SU-DHL-6 (cell line): ENCODE measurements around the gene POLR3G.

Experiments
- H2AFZ ChIP-seq: fragments of 200-600 bp; sonication (generic); 2 replicates; pipeline ENCODE4 v1.6.1; 2014; ENCODE audit warnings: low read depth, mild to moderate bottlenecking, moderate library complexity, mixed read lengths, antibody characterized with exemption, low read length; ENCODE audit not compliant: severe bottlenecking
- H3F3A ChIP-seq: fragments of 200-600 bp; shearing (Covaris generic); 2 replicates; pipeline ENCODE4 v1.6.0; 2016; ENCODE audit warnings: antibody characterized with exemption, mild to moderate bottlenecking; ENCODE audit not compliant: insufficient read depth
- H3K27ac ChIP-seq: fragments of 200-600 bp; sonication (generic); 2 replicates; pipeline ENCODE4 v1.5.1; 2016; ENCODE audit warnings: low read depth, mild to moderate bottlenecking, low read length, moderate library complexity, mixed read lengths
- H3K27me3 ChIP-seq: fragments of 200-600 bp; sonication (generic), shearing (Covaris generic); 2 replicates; pipeline ENCODE4 v1.6.0; 2014; ENCODE audit warnings: mild to moderate bottlenecking, low read length
- H3K36me3 ChIP-seq: fragments of 200-600 bp; sonication (generic); 2 replicates; pipeline ENCODE4 v1.6.1; 2014; ENCODE audit warnings: mild to moderate bottlenecking, low read length, mixed read lengths
- H3K4me2 ChIP-seq: fragments of 300-600, 200-600 bp; shearing (Covaris generic), sonication (generic); 2 replicates; pipeline ENCODE4 v1.6.0; 2014; ENCODE audit warnings: low read length, low read depth, mild to moderate bottlenecking; ENCODE audit not compliant: poor library complexity, severe bottlenecking
- H3K4me3 ChIP-seq: fragments of 200-600 bp; sonication (generic); 2 replicates; pipeline ENCODE4 v1.5.1; 2014; ENCODE audit warnings: antibody characterized with exemption, low read length, mild to moderate bottlenecking, mixed read lengths; ENCODE audit not compliant: insufficient read depth, poor library complexity, severe bottlenecking
- H3K79me2 ChIP-seq: fragments of 200-600 bp; sonication (generic); 2 replicates; pipeline ENCODE4 v1.6.1; 2014; ENCODE audit warnings: mild to moderate bottlenecking, low read length, moderate library complexity; ENCODE audit not compliant: insufficient read depth
- H3K9ac ChIP-seq: fragments of 200-600 bp; sonication (generic); 2 replicates; pipeline ENCODE4 v1.7.0; 2014; ENCODE audit warnings: mild to moderate bottlenecking, low read length
- H3K9me2 ChIP-seq: fragments of 200-600 bp; sonication (generic); replicated peaks from 2 replicates; pipeline ENCODE4 v1.6.1; 2014; ENCODE audit warnings: low read length; ENCODE audit not compliant: insufficient read depth
- H3K9me3 ChIP-seq: fragments of 200-600 bp; sonication (generic); 2 replicates; pipeline ENCODE4 v1.6.1; 2014; ENCODE audit warnings: low read length, mixed read lengths; ENCODE audit not compliant: insufficient read depth
- H4K20me1 ChIP-seq: fragments of 200-600 bp; sonication (generic); 2 replicates; pipeline ENCODE4 v1.6.1; 2014; ENCODE audit warnings: low read depth, mild to moderate bottlenecking, antibody characterized with exemption, low read length, moderate library complexity, mixed read lengths
- EZH2phosphoT487 ChIP-seq: fragments of 200-600 bp; sonication (generic), shearing (Covaris generic); conservative IDR thresholded peaks from 2 replicates; pipeline ENCODE4 v1.6.1; 2018; ENCODE audit warnings: mild to moderate bottlenecking, antibody characterized with exemption, low read length, moderate library complexity, mixed read lengths
- TF ChIP-seq, protein P1 (sequence below): fragments of 200-600 bp; sonication (generic); IDR thresholded peaks from one replicate; pipeline ENCODE4 v1.5.1; 2017; ENCODE audit warnings: antibody characterized with exemption, mild to moderate bottlenecking, low read length, moderate library complexity; ENCODE audit not compliant: insufficient read depth, poor library complexity, severe bottlenecking

The POLR3G gene

DNA sequence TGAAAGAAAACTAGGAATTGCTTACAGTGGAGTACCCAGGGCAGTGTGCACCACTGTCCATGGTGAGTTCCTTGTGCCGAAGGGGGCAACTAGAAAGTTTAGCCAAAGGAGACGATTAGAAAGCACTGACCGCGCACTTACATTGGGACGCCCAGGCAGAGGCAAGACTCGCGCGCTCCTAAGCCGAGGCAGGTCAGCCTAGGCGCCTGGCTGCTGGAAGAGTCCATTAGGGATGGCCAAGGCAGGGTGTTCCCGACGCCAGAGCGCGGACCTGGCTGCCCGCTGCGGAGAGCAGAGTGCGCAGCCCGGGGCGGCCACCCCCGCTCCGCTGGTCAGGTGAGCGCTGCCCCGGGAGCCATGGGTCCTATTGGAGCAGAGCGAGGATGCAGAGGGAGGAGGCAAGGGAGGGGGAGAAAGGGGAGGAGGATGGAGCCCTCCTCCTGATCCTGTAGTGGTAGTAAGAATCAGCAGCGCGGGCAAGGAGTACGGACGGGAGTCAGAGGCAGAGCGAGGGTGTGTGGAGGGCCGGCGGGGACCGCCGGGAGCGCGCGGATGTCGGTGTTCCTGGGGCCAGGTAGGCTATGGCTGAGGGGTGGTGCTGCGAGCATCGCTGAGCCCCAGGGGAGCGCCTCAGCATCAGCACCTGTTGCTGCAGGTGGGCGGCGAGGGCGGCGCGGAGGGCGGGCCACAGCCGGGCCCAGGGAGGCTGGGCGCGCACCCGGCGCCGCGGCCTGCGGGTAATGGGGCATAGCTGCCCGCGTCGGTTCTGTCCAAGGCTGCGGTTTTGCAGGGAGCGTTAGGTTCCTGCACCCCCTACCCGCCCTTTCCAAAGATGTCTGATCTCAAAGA lies 83.9 kb downstream of the POLR3G start, which contains the start of gene ADGRV1:
ADGRV1 (plus strand) TSS at position 454 of the 849 bp plus-strand sequence; CDS start at position 553, 99 bp downstream.
- Histone ChIP-seq H2AFZ (no peak within 1 kb of the TSS), H3K9me3 (no peaks in the 10 kb centered on the region), H4K20me1 (no peaks in the 10 kb centered on the region), H3K4me3 (no peak within 1 kb of the TSS), H3F3A (no peaks in the 10 kb centered on the region), H3K27ac (no peak within 1 kb of the TSS), H3K9me2 (no peaks in the 10 kb centered on the region), H3K27me3 (no peaks in the 10 kb centered on the region), H3K79me2 (no peaks in the 10 kb centered on the region), H3K9ac (no peak within 1 kb of the TSS), H3K36me3 (no peaks in the 10 kb centered on the region), H3K4me2 (no peak within 1 kb of the TSS)
- TF ChIP-seq, protein P1, sequence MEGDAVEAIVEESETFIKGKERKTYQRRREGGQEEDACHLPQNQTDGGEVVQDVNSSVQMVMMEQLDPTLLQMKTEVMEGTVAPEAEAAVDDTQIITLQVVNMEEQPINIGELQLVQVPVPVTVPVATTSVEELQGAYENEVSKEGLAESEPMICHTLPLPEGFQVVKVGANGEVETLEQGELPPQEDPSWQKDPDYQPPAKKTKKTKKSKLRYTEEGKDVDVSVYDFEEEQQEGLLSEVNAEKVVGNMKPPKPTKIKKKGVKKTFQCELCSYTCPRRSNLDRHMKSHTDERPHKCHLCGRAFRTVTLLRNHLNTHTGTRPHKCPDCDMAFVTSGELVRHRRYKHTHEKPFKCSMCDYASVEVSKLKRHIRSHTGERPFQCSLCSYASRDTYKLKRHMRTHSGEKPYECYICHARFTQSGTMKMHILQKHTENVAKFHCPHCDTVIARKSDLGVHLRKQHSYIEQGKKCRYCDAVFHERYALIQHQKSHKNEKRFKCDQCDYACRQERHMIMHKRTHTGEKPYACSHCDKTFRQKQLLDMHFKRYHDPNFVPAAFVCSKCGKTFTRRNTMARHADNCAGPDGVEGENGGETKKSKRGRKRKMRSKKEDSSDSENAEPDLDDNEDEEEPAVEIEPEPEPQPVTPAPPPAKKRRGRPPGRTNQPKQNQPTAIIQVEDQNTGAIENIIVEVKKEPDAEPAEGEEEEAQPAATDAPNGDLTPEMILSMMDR, result no peak
- no peak for TF ChIP-seq EZH2phosphoT487

DNA sequence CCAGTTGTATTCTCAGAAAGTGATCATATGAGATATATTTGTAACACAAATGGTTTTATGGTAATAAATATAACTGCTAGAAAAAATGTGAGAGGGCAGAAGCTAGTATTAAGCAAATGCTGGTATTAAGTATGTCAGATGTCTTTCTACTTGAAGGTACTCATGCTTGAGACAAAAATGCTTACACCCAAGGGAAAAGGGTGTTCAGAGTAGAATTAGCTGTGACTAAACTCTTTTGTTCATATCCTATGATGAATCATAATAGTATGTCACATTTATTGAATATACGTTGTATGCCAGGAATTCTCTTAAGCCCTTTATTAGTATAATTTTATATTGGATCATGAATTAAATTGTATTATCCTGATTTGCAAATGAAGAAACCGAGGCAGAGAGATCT lies 86.1 kb downstream of the POLR3G start:
- Histone ChIP-seq H3K79me2 (no peaks in the 10 kb centered on the region), H3K4me2 (no peak overlapping the region), H3K27me3 (no peaks in the 10 kb centered on the region), H4K20me1 (no peaks in the 10 kb centered on the region), H3K4me3 (no peak overlapping the region), H3K9me2 (no peaks in the 10 kb centered on the region), H3K36me3 (no peaks in the 10 kb centered on the region), H3K9ac (no peak overlapping the region), H2AFZ (no peak overlapping the region), H3F3A (no peaks in the 10 kb centered on the region), H3K27ac (no peak overlapping the region), H3K9me3 (no peaks in the 10 kb centered on the region)
- TF ChIP-seq, protein P1, result no peak
- no peak for TF ChIP-seq EZH2phosphoT487

DNA sequence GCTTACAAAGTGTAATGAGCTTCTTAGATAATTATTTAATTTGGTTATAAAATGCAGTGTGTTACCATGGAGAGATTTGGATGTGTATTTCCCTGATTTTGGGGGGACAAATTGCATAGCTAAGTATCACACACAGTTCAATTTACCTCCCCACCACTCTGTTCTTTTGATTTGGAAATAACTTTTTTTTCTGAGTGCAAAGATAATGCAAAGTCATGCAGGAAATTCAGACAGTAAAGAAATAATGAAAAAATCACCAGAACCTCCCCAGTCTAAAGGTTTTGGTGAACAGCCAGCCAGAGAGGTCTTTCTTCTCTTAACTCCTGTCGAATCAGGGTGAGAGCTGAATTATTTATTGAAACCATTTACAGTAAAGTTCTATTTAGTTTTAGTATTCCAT lies 87.1 kb downstream of the POLR3G start:
- H3K4me3 ChIP-seq, result no peak overlapping the region
- H3K4me2 ChIP-seq, result no peak overlapping the region
- no peaks in the 10 kb centered on the region for H3K9me2 ChIP-seq
- no peaks in the 10 kb centered on the region for H3F3A ChIP-seq
- H3K27ac ChIP-seq, result no peak overlapping the region
- no peaks in the 10 kb centered on the region for H3K9me3 ChIP-seq
- no peak overlapping the region for H2AFZ ChIP-seq
- no peak overlapping the region for H3K9ac ChIP-seq
- no peaks in the 10 kb centered on the region for H3K36me3 ChIP-seq
- no peak for TF ChIP-seq EZH2phosphoT487
- TF ChIP-seq, protein P1, result no peak
- H3K27me3 ChIP-seq, result no peaks in the 10 kb centered on the region
- H4K20me1 ChIP-seq, result no peaks in the 10 kb centered on the region
- no peaks in the 10 kb centered on the region for H3K79me2 ChIP-seq
